Left ventricle myocardium superior (tissue), 1 donor: ENCODE results near the gene MYL2. TPM values are rescaled to one million over a fixed set of nuclear protein-coding genes. Genes with fewer than 3 reads are reported as not detected.
"Not testable (repeated sequence)": the region's sequence is repeated elsewhere in the genome, so short reads cannot be mapped to it uniquely, and the experiment has no call there.

ENCODE experiments used
- ATAC-seq: fragments of 200-7000 bp; cut with Tn5 transposase; one replicate; pipeline ENCODE4 v1.9.1; 2020; ENCODE audit warnings: mild to moderate bottlenecking, moderate library complexity
- DNase-seq: peaks from one replicate; pipeline ENCODE4 v3.0.0-alpha.2; 2020
- intact Hi-C: fragments of 100-400 bp; cut with micrococcal nuclease; formaldehyde crosslinking; loops from one replicate; pipeline ENCODE4 v1.11.0; 2022
- long read RNA-seq: library from polyadenylated mRNA; unstranded; transcript quantifications from one replicate; pipeline ENCODE4 v2.0.0, GENCODE V29; 2021
- total RNA-seq: library from RNA; stranded (reverse); fragmentation: NEBNext Ultra II Directional; extraction: Animal tissue kit (Norgen Biotek cat#: 25700); gene quantifications from one replicate; pipeline ENCODE4 v1.2.1, GENCODE V29; 2021
- donor health status: DM: no; HTN: yes; CAD: no; lungs with severe emphysema.

MYL2 gene
- 22,131 TPM for total RNA-seq
- long read RNA-seq, transcript MYL2-201 (7 exons, 807 nt), result major isoform, 29,837 of 32,237 reads
- long read RNA-seq, transcript MYL2-202 (2 exons, 561 nt), result minor isoform, 19 of 32,237 reads
- long read RNA-seq, transcript MYL2-203 (6 exons, 664 nt), result minor isoform, 23 of 32,237 reads
- long read RNA-seq, partial matches to known transcripts, result 1,632 of 32,237 reads
- long read RNA-seq, other reads (novel, unspliced or antisense), result 726 of 32,237 reads

- intact Hi-C loops, result no loop called here
- DNase-seq (peak; percentile 83), ATAC-seq (peak; percentile 89)
These were observed at the start of gene MYL2 for GRCh38 chr12:110920324-110920910. Gene MYL2 (minus strand): TSS chr12:110920579. CDS start chr12:110920529, 50 bp downstream.

- ATAC-seq, result no peak
- intact Hi-C loops, result no loop called here
- DNase-seq, result no peak
These were observed 45.8 kb upstream of the MYL2 start for GRCh38 chr12:110966081-110966760.

- intact Hi-C loops, result no loop called here
- no peak for ATAC-seq
- DNase-seq, result no peak
These were observed 45.2 kb upstream of the MYL2 start for GRCh38 chr12:110965574-110965973.

- ATAC-seq, result no peak
These were observed 40.4 kb upstream of the MYL2 start for GRCh38 chr12:110960795-110961194.

GRCh38 chr12:110957652-110958051 lies 37.3 kb upstream of the MYL2 start:
- intact Hi-C loops, result no loop called here
- no peak for ATAC-seq
- DNase-seq, result no peak

More at GRCh38 chr12:110960795-110961194, 40.4 kb upstream of the MYL2 start:
- no peak for DNase-seq
- intact Hi-C loops, result no loop called here

- DNase-seq, result no peak
- no peak for ATAC-seq
- intact Hi-C loops, result no loop called here
These were observed 36.8 kb upstream of the MYL2 start for GRCh38 chr12:110957159-110957558.

GRCh38 chr12:110950867-110951266 lies 30.5 kb upstream of the MYL2 start:
- not testable (repeated sequence) for DNase-seq

GRCh38 chr12:110950466-110950865 lies 30.1 kb upstream of the MYL2 start:
- DNase-seq, intact Hi-C loops, ATAC-seq: not testable (repeated sequence)

More at GRCh38 chr12:110950867-110951266, 30.5 kb upstream of the MYL2 start:
- ATAC-seq, intact Hi-C loops: not testable (repeated sequence)

GRCh38 chr12:110948041-110948440 lies 27.7 kb upstream of the MYL2 start:
- intact Hi-C loops, result no loop called here
- ATAC-seq, result no peak
- no peak for DNase-seq

- intact Hi-C loops, result no loop called here
- no peak for ATAC-seq
- no peak for DNase-seq
These were observed 23.0 kb upstream of the MYL2 start for GRCh38 chr12:110943373-110943772.

GRCh38 chr12:110941391-110941790 lies 21.0 kb upstream of the MYL2 start:
- ATAC-seq (no peak), DNase-seq (no peak)
- intact Hi-C loops, result no loop called here

GRCh38 chr12:110940933-110941332 lies 20.6 kb upstream of the MYL2 start:
- no peak for ATAC-seq
- DNase-seq, result no peak
- intact Hi-C loops, result no loop called here

GRCh38 chr12:110940296-110940695 lies 19.9 kb upstream of the MYL2 start:
- no peak for ATAC-seq
- intact Hi-C loops, result no loop called here
- DNase-seq, result no peak

- ATAC-seq (peak; percentile 51), DNase-seq (peak; percentile 74)
- intact Hi-C loops, result no loop called here
These were observed 16.8 kb upstream of the MYL2 start for GRCh38 chr12:110937104-110937641.

- DNase-seq (no peak), ATAC-seq (peak; percentile 12)
- intact Hi-C loops, result no loop called here
These were observed 16.2 kb upstream of the MYL2 start for GRCh38 chr12:110936367-110937103.

- intact Hi-C loops, result no loop called here
These were observed 15.2 kb upstream of the MYL2 start for GRCh38 chr12:110935588-110935987.

GRCh38 chr12:110934093-110934852 lies 13.9 kb upstream of the MYL2 start:
- DNase-seq (no peak), ATAC-seq (peak; percentile 43)
- intact Hi-C loops, result no loop called here

More at GRCh38 chr12:110935588-110935987, 15.2 kb upstream of the MYL2 start:
- ATAC-seq (no peak), DNase-seq (no peak)

- ATAC-seq (no peak), DNase-seq (no peak)
- intact Hi-C loops, result no loop called here
These were observed 13.1 kb upstream of the MYL2 start for GRCh38 chr12:110933326-110933974.
